Activated CD4-positive, alpha-beta T cell treated with anti-CD3 and anti-CD28 coated beads, Interleukin-2, Interleukin-4, amounts not matched to agents 100 ng/mL and 50 ng/mL, durations not matched to agents 16 hours and 8 hours (primary cell): ENCODE measurements around the gene GYS1.
A peak's percentile ranks its signal among the peaks of the same experiment; 100 is the strongest.

Source experiments
- DNase-seq: peaks from one replicate; pipeline ENCODE4 v3.0.0-alpha.2; 2020; ENCODE audit warnings: low spot score

The GYS1 gene

DNA sequence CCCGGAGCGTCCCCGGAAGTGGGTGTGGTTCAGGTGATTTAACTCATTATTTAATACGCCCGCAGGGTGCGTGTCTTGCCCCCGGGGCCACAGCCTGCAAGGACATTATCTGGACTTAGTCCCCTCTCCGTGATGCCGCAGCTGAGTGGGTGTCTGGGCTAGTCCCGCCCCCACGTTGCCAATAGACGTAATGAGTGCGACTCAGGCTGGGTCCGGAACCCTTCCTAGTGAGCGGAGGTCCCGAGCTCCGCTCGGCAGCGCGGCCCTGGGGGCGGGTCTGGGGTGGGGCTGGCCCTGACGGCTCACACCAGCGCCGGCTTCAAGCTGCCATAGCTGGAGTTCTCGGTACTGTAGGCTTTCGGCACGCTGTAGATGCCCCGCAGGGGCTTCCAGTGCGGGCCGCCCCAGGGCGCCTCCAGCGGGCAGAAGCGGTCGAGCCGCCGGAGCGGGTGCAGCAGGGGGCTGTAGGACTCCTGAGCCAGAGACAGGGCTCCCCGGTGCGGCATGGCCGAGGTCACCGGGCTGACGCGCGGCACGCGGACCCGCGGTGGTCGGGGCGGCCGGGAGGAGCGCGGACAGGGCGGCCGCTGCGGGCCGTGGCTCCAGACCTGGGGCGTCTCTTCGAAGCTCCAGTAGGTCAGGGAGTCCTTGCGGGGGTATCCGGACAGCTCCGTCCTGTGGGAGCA, 24.7 kb upstream of the GYS1 start:
- peak; percentile 59 for DNase-seq

GRCh38 chr19:49017041-49017665, 24.0 kb upstream of the GYS1 start, which contains the start of gene LHB:
LHB (minus strand) TSS chr19:49017091; CDS start chr19:49017081, 10 bp downstream.
- no peak for DNase-seq

DNA sequence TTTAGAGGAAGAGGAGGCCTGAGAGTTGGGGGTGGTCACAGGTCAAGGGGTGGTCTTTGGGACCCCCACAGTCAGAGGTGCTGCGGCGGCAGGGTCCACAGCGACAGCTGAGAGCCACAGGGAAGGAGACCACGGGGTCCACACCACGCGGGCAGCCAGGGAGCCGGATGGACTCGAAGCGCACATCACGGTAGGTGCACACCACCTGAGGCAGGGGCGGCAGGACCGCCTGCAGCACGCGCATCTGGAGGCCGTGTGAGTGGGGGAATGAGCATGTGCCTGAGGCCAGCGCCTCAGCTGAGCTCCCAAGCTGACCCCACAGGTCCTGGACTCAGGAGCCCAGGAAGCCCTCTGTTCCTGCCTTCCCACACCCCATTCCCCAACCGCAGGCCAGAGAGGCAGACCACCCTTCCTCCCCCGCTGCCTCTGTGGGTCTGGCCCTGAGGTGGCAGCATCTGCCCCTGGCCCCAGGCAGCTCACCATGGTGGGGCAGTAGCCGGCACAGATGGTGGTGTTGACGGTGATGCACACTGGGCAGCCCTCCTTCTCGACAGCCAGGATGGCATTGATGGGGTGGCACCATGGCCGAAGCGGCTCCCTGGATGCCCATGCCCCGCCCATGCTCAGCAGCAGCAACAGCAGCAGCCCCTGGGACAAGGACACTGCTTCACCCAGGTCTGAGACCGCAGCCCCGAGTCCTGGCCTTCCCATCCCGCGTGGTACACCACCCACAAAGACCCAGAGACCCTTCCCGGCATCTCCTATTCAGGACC, 23.1 kb upstream of the GYS1 start:
- DNase-seq: no peak

GRCh38 chr19:49014870-49015255, 21.8 kb upstream of the GYS1 start:
- DNase-seq: no peak

DNA sequence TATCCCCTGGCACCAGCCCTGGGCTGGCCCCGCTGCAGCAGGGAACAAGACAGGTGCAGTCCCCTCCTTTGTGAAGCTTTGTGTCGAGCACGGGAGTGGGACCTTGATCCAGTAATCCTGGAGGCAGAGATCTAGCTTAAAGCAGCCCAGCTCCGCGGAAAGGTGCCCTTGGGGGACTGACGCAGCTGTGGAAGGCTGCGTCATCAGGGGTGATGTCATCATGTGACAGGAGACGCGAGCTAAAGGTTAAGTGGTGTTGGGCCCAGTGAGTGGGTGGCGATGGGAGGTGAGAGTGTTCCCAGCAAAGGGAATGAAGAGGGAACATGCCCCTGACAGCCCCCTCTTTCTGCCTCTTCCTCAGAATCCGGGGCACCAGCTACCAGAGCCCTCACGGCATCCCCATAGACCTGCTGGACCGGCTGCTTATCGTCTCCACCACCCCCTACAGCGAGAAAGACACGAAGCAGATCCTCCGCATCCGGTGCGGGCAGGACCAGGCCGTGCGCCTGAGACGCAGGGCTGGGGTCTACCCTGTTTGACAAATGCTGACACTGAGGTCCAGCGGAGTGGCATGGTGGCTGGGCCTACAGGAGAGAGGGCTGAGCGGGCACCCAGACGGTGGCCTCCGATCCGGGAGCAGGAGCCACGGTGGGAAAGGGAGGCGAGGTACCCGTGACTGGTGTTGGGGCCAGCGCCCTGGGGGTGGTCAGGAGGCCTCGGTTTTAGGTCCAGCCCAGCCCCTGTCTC, 21.2 kb upstream of the GYS1 start:
- DNase-seq: no peak

DNA sequence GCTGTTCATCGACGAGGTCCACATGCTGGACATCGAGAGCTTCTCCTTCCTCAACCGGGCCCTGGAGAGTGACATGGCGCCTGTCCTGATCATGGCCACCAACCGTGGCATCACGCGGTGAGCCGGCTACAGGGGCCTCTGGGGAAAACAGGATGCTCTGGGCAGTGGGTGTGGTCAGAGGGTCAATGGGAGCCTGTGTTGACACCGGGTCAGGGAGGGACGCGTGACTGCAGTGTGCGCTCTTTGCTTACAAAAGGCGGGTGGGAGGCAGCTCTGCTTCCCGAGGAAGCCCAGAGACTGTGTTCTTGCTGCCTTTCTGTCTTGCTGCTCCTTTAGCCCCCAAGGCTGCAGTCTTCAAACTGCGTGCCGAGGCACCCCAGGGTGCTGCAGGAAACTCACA, 18.1 kb upstream of the GYS1 start:
- DNase-seq: no peak

- no peak for DNase-seq
These were observed 17.3 kb upstream of the GYS1 start for GRCh38 chr19:49010453-49010852.

- DNase-seq: no peak
These were observed 16.7 kb upstream of the GYS1 start for GRCh38 chr19:49009828-49010227.

DNA sequence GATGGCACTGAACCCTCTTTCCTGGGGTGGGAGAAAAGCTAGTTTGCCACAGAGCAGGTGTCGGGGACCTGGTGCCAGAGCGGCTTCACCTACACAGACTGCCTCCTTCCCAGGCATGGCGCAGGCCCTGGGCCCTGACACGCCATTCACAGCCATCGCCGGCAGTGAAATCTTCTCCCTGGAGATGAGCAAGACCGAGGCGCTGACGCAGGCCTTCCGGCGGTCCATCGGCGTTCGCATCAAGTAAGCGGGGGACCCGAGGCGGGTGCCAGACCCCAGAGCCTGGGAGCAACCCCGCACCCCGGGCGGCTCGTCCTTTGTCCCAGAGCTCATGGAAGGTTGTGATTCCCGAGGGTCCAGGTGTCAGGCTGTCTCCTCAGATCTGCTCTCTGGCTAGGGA, 13.8 kb upstream of the GYS1 start:
- DNase-seq: no peak

GRCh38 chr19:49004964-49005614, 12.0 kb upstream of the GYS1 start:
- DNase-seq: no peak

DNA sequence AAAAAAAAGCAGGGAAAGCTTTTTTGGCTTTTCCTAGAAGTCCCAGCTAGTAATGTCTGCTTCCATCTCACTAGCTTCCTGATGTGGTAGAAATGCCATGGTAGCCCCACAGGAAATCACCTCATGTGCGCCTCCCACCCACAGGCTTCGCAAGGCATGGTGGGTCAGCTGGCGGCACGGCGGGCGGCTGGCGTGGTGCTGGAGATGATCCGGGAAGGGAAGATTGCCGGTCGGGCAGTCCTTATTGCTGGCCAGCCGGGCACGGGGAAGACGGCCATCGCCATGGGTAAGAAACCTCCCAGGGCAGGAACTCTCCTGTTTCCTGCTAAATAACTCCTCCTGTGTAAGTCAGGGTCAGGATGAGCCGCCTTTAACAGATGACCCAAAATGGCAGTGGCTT, 11.0 kb upstream of the GYS1 start:
- DNase-seq: no peak

- DNase-seq: peak; percentile 73
These were observed 6.6 kb upstream of the GYS1 start for GRCh38 chr19:48999481-49000325.

DNA sequence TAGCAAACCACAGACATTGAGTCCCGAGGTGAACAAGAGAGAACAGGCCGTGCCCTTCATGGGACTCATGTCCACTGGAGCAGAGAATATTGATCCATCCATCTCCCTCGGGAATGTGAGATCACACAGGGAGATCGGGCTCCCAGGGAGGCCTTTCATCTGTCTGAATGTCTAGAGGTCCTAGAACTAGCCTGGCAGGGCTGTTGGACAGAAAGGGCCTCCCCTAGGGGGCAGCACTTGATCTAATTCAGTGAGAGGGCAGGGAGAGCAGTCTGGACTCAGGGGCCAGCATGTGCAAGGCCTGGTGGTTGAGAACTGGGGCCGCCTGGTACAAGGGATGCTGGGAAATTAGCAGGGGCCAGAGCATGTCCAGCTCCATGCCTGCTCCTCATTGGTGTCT, 4.9 kb upstream of the GYS1 start:
- DNase-seq: peak; percentile 60

- no peak for DNase-seq
These were observed 902 bp upstream of the GYS1 start for GRCh38 chr19:48994035-48994386.

DNA sequence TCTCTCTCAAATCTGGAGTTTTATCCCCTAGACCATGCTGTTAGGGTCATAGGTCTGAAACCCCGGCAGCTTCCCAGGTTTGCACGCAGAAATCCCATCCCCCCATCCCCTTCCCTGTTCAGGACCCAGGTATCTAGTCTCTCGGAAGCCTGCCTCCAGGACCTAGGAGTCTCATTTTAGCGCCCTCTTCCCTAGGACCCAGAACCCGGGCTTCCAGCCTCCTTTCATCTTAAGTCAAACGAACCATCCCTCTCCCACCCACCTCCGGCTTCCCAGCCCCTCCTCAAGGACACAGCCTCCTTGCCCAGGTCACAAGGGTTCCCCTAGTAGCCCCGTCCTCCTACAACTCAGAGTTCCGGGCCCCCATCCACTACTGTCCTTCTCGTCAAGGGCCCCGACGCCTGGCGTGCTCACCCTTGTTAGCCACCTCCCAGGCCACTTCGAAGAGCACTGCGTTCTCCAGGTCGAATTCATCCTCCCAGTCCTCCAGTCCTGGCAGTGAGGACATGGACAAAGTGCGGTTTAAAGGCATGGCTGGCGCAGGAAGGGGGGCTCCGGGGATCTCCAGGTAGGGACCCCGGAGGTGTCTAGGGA, 431 bp downstream of the GYS1 start:
- DNase-seq: no peak

- no peak for DNase-seq
These were observed 1.1 kb downstream of the GYS1 start for GRCh38 chr19:48991873-48992580.

DNA sequence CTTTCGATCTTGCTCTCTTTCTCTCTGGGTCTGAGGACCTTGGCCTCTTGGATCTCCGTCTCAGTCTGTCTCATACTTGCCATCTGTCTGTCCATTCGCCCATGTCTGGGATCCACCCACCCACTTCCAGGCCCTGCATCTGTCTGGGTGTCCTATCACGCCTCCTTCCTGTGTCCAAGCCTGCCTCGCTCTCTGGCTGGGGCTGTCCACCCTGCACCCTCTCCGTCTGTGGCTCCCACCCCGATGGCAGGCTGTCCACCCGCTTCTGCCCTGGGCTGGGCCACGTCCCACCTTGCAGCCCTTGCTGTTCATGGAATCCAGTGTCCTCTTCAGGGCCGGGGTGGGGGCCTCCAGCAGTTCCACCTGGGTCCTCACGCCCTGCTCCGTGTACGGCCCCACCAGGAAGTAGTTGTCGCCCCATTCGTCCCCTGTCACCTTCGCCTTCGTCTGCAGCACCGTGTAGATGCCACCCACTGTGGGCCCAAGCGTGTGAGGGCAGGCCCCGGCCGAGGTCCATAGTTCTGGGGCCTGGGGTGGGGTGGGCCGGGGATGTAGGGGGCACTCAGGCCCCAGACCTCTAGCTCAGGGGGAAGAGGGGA, 2.0 kb downstream of the GYS1 start:
- no peak for DNase-seq

GRCh38 chr19:48990400-48990799, 2.7 kb downstream of the GYS1 start:
- DNase-seq: no peak

GRCh38 chr19:48989701-48990291, 3.3 kb downstream of the GYS1 start:
- no peak for DNase-seq
